ENCODE results near the gene MT1G. TPM values are rescaled to one million over a fixed set of nuclear protein-coding genes. Genes with fewer than 3 reads are reported as not detected.
"Not testable (repeated sequence)": the region's sequence is repeated elsewhere in the genome, so short reads cannot be mapped to it uniquely, and the experiment has no call there.

Gene MT1G
- total RNA-seq, 1 donor from 2014 or later: 36.6 TPM

GRCh38 chr16:56679078-56679730, 11.3 kb upstream of the MT1G start:
- TF ChIP-seq, protein P1, sequence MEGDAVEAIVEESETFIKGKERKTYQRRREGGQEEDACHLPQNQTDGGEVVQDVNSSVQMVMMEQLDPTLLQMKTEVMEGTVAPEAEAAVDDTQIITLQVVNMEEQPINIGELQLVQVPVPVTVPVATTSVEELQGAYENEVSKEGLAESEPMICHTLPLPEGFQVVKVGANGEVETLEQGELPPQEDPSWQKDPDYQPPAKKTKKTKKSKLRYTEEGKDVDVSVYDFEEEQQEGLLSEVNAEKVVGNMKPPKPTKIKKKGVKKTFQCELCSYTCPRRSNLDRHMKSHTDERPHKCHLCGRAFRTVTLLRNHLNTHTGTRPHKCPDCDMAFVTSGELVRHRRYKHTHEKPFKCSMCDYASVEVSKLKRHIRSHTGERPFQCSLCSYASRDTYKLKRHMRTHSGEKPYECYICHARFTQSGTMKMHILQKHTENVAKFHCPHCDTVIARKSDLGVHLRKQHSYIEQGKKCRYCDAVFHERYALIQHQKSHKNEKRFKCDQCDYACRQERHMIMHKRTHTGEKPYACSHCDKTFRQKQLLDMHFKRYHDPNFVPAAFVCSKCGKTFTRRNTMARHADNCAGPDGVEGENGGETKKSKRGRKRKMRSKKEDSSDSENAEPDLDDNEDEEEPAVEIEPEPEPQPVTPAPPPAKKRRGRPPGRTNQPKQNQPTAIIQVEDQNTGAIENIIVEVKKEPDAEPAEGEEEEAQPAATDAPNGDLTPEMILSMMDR (IDR thresholded peaks at IDR 0.05): no peak
- intact Hi-C loops (cut with DNase I): no loop called here
- Histone ChIP-seq H3K27ac (no peak overlapping the region), H3K9me3 (no peaks in the 10 kb centered on the region), H3K4me1 (peaks cover 0 to 17% of the 10 kb centered on the region in 2 donors), H3K36me3 (peaks cover 0 to 6% of the 10 kb centered on the region in 2 donors), H3K27me3 (no peaks in the 10 kb centered on the region), H3K4me3 (no peak overlapping the region)
- no peak for DNase-seq (ENCODE audit: low spot score in 2 of 2)

DNA sequence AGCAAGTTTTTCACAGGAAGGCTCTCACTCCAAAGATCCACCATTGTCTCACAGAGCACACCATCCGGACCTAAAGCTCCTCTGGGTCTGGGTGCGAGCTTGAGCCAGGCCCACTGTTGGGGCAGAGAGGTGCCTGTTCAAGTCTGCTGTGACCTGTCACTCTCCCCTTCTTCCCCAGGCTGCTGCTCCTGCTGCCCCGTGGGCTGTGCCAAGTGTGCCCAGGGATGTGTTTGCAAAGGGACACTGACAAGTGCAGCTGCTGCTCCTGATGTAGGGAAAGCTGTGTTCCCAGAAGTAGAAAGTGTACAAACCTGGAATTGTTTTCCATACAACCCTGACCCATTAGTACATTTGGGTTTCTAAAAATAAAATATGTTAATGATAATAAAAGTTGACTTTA, 9.6 kb upstream of the MT1G start:
- no peak for DNase-seq (ENCODE audit: low spot score in 2 of 2)
- no peaks in the 10 kb centered on the region for H3K9me3 ChIP-seq
- peaks cover 0 to 11% of the 10 kb centered on the region in 2 donors for H3K4me1 ChIP-seq
- TF ChIP-seq, protein P1 (IDR thresholded peaks at IDR 0.05): no peak
- no peak overlapping the region for H3K27ac ChIP-seq
- no peaks in the 10 kb centered on the region for H3K36me3 ChIP-seq
- H3K27me3 ChIP-seq: no peaks in the 10 kb centered on the region
- intact Hi-C loops (cut with DNase I): no loop called here
- no peak overlapping the region for H3K4me3 ChIP-seq

- no peak for DNase-seq (ENCODE audit: low spot score in 2 of 2)
- intact Hi-C loops (cut with DNase I): no loop called here
- H3K4me1 ChIP-seq: peaks cover 0 to 4% of the 10 kb centered on the region in 2 donors
- peak overlapping the region in 1 of 2 donors; percentile 18 for H3K4me3 ChIP-seq
- H3K27me3 ChIP-seq: no peaks in the 10 kb centered on the region
- H3K27ac ChIP-seq: no peak overlapping the region
- no peaks in the 10 kb centered on the region for H3K9me3 ChIP-seq
- TF ChIP-seq, protein P1 (IDR thresholded peaks at IDR 0.05): no peak
- no peaks in the 10 kb centered on the region for H3K36me3 ChIP-seq
Observed at GRCh38 chr16:56675685-56676210, 7.9 kb upstream of the MT1G start.

- intact Hi-C loops (cut with DNase I): loop anchor here (1.0 kb wide), 2 partner anchors 28 to 115 kb away; no protein-coding TSS in a partner anchor
- H3K27me3 ChIP-seq; H3K36me3 ChIP-seq; H3K9me3 ChIP-seq; H3K4me3 ChIP-seq; H3K4me1 ChIP-seq; H3K27ac ChIP-seq; DNase-seq (ENCODE audit: low spot score in 2 of 2): not testable (repeated sequence)
Observed at GRCh38 chr16:56674570-56674969, 6.7 kb upstream of the MT1G start.

GRCh38 chr16:56673921-56674320, 6.1 kb upstream of the MT1G start:
- TF ChIP-seq, protein P1 (IDR thresholded peaks at IDR 0.05): peak; percentile 46 to 71 (median 62)
- Histone ChIP-seq H3K27ac (no peak overlapping the region), H3K4me3 (no peak overlapping the region), H3K27me3 (no peaks in the 10 kb centered on the region), H3K4me1 (peaks cover 0 to 7% of the 10 kb centered on the region in 2 donors), H3K9me3 (no peaks in the 10 kb centered on the region), H3K36me3 (no peaks in the 10 kb centered on the region)
- intact Hi-C loops (cut with DNase I): loop anchor here (1.0 kb wide), 2 partner anchors 28 to 115 kb away; no protein-coding TSS in a partner anchor
- DNase-seq (ENCODE audit: low spot score in 2 of 2): peak in 1 of 2 donors; percentile 75

DNA sequence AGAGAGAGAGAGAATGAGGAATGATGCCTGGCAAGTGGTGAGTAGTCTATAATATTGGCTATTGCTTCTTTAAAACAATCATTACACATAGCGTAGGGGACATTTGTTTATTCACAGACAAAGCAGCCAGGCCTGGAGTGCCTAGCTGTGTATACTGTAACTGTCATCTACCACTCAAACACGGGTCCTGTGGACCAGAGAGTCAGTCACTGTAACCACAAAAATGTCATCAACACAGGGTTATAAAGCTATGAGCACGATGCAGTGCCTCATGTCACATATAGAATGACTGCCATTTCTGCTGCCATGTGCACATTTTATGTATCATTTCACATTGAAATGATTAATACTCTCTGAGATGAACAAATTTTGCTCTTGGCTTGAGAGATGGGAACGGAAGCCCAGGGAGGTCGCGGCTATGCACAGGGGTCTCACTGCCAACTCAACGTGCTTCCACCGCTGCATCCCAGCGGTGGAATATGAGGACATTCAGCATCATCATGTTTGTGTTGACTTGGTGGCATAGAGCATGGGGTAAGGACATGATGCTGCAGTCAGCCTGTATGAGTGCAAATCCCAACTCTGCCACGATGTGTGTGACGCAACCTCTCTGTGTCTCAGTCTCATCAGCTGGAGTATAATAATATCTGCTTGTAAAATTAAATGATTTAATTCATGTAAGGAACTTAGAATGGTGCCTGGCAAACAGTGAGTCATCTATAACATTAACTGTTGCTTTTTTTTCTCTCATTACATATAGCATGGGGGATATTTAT, 5.1 kb upstream of the MT1G start:
- H3K9me3 ChIP-seq: no peaks in the 10 kb centered on the region
- peaks cover 0 to 8% of the 10 kb centered on the region in 2 donors for H3K4me1 ChIP-seq
- no peaks in the 10 kb centered on the region for H3K36me3 ChIP-seq
- no peaks in the 10 kb centered on the region for H3K27me3 ChIP-seq
- TF ChIP-seq, protein P1 (IDR thresholded peaks at IDR 0.05): no peak
- H3K4me3 ChIP-seq: no peak overlapping the region
- intact Hi-C loops (cut with DNase I): no loop called here
- H3K27ac ChIP-seq: no peak overlapping the region
- DNase-seq (ENCODE audit: low spot score in 2 of 2): no peak

DNA sequence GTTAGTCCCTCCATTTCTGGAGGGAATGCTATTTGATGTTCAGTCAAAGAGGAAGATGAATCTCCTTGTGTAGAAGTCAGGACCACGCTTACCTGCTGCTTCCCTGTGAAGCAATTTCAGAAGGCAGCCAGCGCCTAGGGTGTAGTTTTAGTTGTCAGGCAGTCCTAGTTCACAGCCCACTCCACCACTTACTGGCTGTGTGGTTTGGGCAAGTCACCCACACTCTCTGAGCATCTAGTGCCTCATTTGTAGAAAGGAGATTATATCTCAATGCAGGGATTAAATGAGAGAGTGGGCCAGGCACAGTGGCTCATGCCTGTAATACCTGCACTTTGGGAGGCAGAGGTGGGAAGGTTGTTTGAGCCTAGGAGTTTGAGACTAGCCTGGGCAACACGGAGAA, 4.3 kb upstream of the MT1G start:
- H3K27me3 ChIP-seq; H3K36me3 ChIP-seq; H3K9me3 ChIP-seq; DNase-seq (ENCODE audit: low spot score in 2 of 2); H3K4me3 ChIP-seq; intact Hi-C loops (cut with DNase I); H3K27ac ChIP-seq: not testable (repeated sequence)
- H3K4me1 ChIP-seq: peaks cover 0 to 11% of the 10 kb centered on the region in 2 donors

DNA sequence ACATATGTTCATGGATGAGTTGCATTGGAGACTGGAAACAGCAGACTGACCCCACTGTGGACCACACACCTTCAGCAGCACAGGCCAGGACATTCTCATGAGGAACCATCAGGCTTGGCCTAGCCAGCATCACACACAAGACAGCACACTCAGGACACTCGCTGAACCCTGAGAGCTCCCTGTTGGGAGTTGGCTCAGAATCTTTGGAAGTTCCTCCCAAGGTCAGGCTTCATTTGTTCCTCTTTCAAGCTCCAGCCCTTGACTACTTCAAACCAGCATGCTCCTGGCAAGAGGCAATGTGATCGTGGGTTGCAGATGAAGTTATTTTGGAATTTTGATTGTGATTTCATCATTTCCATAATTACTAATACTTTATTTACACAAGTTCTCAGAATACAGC, 3.8 kb upstream of the MT1G start:
- H3K9me3 ChIP-seq; intact Hi-C loops (cut with DNase I); H3K27me3 ChIP-seq; H3K36me3 ChIP-seq; DNase-seq (ENCODE audit: low spot score in 2 of 2); H3K4me3 ChIP-seq; H3K27ac ChIP-seq: not testable (repeated sequence)
- H3K4me1 ChIP-seq: peaks cover 0 to 11% of the 10 kb centered on the region in 2 donors
